GM12872 (cell line): ENCODE measurements around the gene ENGASE.

Source experiments
- CTCF ChIP-seq: IDR thresholded peaks from 3 replicates; pipeline ENCODE4 v1.5.1; 2011; ENCODE audit warnings: low read depth, mild to moderate bottlenecking, low read length, moderate library complexity; ENCODE audit not compliant: insufficient read depth

Gene ENGASE

GRCh38 chr17:79036181-79036580, 38.4 kb upstream of the ENGASE start:
- no peak for TF ChIP-seq CTCF

DNA sequence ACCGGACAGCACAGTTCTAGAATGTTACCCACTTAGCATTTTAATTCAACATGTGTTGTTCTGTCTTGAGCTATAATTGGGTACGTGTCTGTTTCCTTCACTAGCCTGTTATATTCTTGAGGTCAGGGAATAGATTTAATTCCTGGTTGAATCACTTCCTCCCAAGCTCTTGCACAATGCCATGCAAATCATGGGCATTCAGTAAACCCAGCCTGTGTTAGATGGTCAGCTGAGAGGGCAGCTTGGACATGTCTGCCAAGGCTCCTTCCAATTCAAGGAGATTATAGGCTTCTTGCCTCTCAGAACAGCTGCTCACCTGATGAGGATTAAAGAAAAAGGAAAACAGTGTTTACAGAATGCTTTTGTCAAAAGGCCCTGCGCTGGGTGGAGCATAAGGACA, 38.0 kb upstream of the ENGASE start:
- no peak for TF ChIP-seq CTCF

DNA sequence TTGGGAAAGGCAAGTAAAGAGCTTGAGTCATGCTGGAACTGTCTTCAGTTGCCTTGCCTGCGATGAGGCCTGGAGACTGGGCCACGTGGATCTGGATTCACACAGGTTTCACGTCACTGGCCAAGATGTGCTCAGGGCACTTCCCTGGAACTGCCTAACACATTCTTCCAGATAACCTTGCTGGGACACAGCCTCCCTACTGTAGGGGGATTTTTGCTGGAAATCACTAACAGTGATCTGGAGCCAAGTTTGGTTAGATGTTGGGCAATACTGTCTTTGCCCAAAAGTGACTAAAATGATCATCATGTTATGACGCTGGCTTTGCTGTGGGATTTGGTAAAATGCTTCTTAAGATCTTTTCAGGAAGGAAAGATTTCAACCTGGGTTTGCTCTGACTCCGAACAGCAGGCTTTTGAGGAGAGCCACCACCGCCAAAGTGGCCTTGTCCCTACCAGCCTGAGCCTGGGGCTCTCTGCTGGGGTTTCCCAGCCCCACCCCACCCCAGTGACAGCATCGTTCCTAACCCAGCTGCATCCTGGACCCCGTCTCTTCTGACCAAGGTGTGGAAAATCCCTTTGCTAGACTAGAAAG, 36.0 kb upstream of the ENGASE start:
- no peak for TF ChIP-seq CTCF

DNA sequence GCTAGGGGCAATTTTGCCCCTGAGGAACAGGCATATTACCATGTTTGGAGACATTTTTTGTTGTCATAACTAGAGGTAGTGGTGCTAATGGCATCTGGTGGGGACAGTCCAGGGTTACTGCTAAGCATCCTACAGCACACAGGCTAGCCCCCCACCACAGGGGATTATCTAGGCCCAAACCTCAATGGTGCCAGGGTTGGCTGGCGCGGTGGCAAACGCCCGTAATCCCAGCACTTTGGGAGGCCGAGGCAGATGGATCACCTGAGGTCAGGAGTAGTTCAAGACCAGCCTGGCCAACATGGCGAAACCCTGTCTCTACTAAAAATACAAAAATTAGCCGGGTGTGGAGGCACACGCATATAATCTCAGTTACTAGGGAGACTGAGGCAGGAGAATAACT, 35.5 kb upstream of the ENGASE start:
- no peak for TF ChIP-seq CTCF

GRCh38 chr17:79039886-79040285, 34.7 kb upstream of the ENGASE start:
- no peak for TF ChIP-seq CTCF

GRCh38 chr17:79041041-79041570, 33.5 kb upstream of the ENGASE start:
- no peak for TF ChIP-seq CTCF

GRCh38 chr17:79041723-79042420, 32.8 kb upstream of the ENGASE start:
- TF ChIP-seq CTCF: no peak
